Mononuclear cell (primary cell): Measurements from ENCODE around the gene GABRR2. TPM values are rescaled to one million over a fixed set of nuclear protein-coding genes. Genes with fewer than 3 reads are reported as not detected.

Experiments
- H3K27me3 ChIP-seq: 2 replicates; pipeline ENCODE4 v1.6.0; 2011; ENCODE audit warnings: low read length, control low read depth; ENCODE audit not compliant: insufficient read depth
- H3K4me1 ChIP-seq: 2 replicates; pipeline ENCODE4 v1.5.1; 2011; ENCODE audit warnings: mild to moderate bottlenecking, low read length, control low read depth; ENCODE audit not compliant: insufficient read depth
- H3K4me3 ChIP-seq: 2 replicates; pipeline ENCODE4 v1.5.1; 2011; ENCODE audit warnings: mild to moderate bottlenecking, low read length, moderate library complexity
- H3K9me3 ChIP-seq: 2 replicates; pipeline ENCODE4 v1.5.1; 2011; ENCODE audit warnings: low read depth, mild to moderate bottlenecking, control low read depth, low read length
- total RNA-seq: library from RNA; depleted of rRNA; stranded (reverse); fragments of >200 nt; gene quantifications from one replicate; pipeline ENCODE4 v1.2.3, GENCODE V29; 2012

The GABRR2 gene
- total RNA-seq, 1 donor = 0.63 TPM

DNA sequence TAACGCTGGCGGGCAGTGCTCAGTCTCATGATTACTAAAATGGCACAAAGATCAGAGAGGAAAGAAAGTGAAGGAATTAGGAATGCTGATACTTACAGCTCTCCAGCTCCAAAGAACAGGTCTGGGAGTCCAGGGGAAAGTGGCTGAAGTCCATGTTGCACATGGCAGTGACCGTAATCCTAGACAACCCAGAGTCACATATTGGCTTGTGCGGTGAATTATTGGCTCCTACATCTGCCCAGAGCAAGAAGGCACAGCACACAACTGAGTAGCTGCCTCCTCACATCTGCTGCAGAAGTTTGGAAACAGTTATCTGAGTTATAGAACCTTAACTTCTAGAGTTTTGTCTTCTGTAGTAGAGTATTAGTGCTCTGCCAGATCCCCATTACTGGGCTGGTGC, 47.2 kb downstream of the GABRR2 start:
- Histone ChIP-seq H3K4me3 (no peak overlapping the region), H3K27me3 (no peaks in the 10 kb centered on the region), H3K9me3 (no peaks in the 10 kb centered on the region), H3K4me1 (peaks cover 13% of the 10 kb centered on the region)

DNA sequence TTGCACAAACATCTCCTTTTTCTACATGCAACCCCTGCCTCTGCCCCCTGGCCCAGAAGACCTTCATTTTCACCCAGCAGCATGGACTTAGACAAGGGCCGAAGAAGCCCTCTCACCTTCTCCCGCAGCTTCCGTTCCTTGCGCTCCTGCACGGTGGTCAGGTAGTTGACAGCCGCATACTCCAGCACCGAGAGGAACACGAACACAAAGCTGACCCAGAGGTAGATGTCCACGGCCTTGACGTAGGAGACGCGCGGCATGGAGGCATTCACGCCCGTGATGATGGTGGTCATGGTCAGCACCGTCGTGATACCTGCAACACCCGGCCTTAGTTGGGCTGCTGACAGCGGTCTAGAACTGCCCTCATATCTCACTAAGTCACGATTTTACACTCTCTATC, 50.8 kb downstream of the GABRR2 start:
- H3K9me3 ChIP-seq = no peaks in the 10 kb centered on the region
- H3K27me3 ChIP-seq = no peaks in the 10 kb centered on the region
- H3K4me1 ChIP-seq = peaks cover 11% of the 10 kb centered on the region
- no peak overlapping the region for H3K4me3 ChIP-seq

DNA sequence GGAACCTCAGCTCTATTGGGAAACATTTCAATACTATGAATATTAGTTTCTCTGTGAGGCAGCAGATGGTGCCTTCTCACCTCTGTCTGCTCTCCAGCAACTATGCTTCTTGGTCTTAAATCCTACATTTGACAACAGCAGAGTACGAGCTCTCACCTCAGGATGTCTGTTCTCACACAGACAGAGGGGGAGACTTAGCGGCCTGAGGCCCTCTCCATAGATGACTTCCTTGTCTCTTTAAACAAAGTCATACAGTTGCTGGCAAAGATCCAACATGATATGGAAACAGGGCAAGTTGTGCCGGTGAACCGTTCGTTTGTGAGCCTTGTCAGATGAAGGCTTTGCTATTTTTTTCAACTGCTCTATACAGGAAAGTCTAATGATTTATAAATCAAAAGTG, 54.3 kb downstream of the GABRR2 start:
- Histone ChIP-seq H3K4me1 (peaks cover 11% of the 10 kb centered on the region), H3K4me3 (no peak overlapping the region), H3K27me3 (no peaks in the 10 kb centered on the region), H3K9me3 (no peaks in the 10 kb centered on the region)

DNA sequence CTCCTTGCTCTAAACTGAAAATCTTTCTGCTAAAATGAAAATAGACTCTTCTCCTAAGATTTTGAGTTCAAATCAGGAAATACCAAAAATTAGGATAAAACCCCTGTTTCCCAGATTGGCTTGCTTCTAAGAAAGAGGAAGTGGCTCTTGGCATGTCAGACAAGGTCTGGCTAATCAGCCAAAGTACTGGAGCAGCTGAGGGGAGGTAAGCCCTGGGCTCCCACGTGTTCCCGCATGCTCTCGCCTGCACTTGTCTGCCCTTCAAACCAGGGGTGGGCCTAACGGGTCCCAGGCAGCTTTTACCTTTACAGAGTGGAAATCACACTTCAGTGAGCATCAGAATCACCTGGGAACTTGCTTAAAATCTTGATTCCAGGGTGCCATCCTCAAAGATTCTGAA, 54.8 kb downstream of the GABRR2 start:
- Histone ChIP-seq H3K9me3 (no peaks in the 10 kb centered on the region), H3K27me3 (no peaks in the 10 kb centered on the region), H3K4me3 (no peak overlapping the region), H3K4me1 (peaks cover 11% of the 10 kb centered on the region)

DNA sequence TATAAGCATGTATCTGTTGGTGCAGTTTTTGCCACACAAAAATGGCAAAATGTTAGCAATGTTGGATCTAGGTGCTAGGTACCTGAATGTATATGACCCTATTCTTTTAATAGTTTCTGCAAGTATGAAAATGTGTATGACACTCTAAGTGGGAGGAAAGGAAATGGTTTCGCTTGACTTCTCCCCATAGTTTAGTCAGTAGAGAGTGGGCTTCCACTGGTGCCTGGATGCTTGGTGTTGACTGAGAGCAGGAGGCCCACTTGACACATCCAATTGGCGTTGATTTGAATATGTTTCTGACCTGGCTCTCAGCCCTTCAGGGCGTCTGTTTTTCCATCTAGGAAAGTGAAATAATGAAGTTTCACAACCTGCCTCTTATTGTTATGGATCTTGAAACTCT, 56.2 kb downstream of the GABRR2 start:
- Histone ChIP-seq H3K27me3 (no peaks in the 10 kb centered on the region), H3K9me3 (no peaks in the 10 kb centered on the region), H3K4me1 (peaks cover 11% of the 10 kb centered on the region), H3K4me3 (no peak overlapping the region)

DNA sequence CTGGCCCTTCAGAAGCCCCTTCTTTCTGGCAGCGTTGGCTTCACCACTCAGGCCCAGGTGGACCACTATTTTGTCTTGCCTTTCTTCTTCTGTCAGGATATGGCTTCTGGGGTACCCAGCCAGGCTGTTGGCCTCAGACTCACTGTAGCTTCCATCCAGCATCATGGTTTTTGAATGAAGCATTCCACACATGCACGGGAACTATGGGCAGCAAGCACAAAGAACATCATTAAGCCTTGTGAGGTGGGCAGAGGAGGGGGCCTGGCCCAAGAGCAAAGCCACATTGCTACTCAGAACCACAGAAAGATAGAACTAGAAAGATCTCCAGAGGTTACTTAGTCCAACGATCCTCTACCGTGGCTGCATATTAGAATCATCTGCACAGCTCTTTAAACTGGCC, 57.3 kb downstream of the GABRR2 start:
- H3K27me3 ChIP-seq = no peaks in the 10 kb centered on the region
- H3K4me3 ChIP-seq = no peak overlapping the region
- H3K9me3 ChIP-seq = no peaks in the 10 kb centered on the region
- H3K4me1 ChIP-seq = peaks cover 11% of the 10 kb centered on the region

DNA sequence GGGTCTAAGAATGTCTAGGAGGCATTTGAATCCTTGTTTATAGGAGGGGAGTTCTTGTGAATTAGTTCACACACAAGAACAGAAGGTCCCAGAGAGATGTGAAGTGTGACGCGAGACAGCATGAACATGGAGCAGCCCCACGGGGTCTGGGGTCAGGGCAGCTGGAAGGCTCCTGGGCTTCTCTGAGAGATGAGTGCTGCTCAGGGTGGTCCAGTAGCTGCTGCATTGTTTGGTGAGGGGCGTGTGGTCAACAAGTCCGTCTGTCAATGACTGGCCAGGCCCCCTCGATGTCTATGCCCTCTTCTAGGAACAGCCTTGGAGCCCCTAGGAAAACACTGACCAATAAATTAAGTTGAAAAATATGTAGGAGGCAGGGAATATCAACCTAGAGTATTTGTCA, 57.8 kb downstream of the GABRR2 start:
- Histone ChIP-seq H3K4me1 (peaks cover 11% of the 10 kb centered on the region), H3K9me3 (no peaks in the 10 kb centered on the region), H3K27me3 (no peaks in the 10 kb centered on the region), H3K4me3 (no peak overlapping the region)

DNA sequence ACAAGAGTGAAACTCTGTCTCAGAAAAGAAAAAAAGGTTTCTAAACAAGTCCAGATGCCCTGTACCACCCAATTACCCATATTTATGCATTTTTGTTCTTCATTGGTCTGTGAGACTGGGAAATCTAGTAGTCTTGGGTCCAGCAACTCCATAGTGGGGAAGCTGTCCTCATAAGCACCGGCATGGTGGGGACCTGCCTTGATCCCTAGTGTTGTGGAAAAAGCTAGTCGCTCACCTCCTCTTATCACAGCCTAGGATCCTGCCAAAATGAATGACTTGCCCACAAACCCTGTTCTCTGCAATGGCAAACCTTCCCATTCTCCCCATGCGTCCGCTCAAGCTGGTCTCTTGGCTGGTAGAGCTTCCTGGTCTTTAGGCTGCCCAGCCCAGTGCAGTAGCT, 59.7 kb downstream of the GABRR2 start:
- H3K4me3 ChIP-seq = no peak overlapping the region
- H3K27me3 ChIP-seq = no peaks in the 10 kb centered on the region
- H3K9me3 ChIP-seq = no peaks in the 10 kb centered on the region
- peaks cover 2% of the 10 kb centered on the region for H3K4me1 ChIP-seq

DNA sequence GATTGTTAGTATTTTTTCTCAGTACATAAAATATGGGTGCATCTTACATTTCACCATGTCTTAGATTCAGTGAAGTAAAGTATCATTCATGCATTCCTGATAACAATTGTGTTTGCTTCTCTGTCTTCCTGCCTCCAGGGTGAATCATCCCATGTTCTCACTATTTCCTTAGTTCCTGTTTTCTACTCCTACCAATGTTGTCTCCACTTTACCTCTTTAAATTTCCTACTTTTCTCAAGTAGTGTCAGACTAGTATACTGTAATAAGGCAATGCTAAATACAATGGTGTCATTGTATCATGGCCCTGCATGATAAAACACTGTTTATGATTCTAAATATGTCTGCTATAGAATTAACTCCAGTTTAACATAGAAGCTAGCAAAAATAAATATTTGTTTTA, 60.5 kb downstream of the GABRR2 start:
- Histone ChIP-seq H3K4me1 (no peaks in the 10 kb centered on the region), H3K27me3 (no peaks in the 10 kb centered on the region), H3K9me3 (no peaks in the 10 kb centered on the region), H3K4me3 (no peak overlapping the region)

DNA sequence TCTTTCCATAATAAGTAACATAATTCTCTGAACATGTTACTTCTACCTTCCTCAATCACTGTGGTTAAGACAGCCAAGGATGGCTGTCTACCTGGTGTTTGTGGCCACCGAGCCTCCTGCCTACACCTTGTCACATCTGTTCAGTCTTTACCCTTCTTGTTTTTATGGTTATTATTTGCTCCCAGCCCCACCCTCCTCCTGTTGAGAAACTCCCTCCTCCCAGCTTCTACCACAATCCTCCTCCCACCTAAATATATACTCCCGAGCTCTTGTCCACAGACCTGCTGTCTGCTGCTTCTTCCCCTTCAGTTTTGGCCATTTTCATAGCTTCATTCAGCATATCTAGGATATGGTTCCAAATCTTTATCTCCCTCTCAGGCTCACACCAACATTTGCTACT, 62.2 kb downstream of the GABRR2 start:
- no peak overlapping the region for H3K4me3 ChIP-seq
- no peaks in the 10 kb centered on the region for H3K27me3 ChIP-seq
- no peaks in the 10 kb centered on the region for H3K4me1 ChIP-seq
- no peaks in the 10 kb centered on the region for H3K9me3 ChIP-seq

DNA sequence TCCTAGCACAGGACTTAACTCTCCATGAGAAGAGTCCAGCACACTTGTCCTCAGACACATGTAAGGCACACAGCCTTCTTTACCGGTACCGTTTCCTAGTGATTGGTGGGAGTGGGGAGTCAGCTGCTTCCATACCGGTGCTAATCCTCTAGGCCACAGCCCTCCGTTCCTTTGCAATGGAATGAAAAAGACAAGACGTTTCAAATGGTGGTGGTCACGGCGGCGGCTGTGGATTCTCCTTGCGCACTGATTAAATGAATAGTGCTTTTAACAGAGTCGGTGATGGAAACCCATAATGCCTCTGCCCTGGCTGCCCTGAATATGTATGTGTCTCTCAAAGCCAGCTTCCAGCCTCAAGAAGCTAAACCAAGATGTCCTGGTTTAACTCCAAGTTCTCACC, 63.1 kb downstream of the GABRR2 start:
- H3K4me3 ChIP-seq = no peak overlapping the region
- no peaks in the 10 kb centered on the region for H3K27me3 ChIP-seq

DNA sequence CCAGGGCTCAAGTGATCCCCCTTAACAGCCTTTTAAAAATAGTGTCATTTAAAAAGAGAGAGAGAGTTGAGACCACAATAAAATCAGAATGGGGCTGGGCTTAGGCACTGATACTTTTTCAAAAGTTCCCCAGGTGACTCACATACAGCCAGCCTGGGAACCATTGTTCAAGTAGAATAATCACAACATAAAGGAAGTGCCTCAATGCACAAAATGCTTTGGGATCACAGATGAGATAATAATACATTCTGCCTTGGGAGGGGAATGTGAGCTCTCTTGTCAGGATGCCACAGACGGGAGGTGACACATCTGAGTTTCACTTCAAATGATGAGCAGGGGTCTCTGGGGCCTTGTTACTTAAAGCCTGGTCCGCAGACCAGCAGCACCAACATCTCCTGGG, 63.9 kb downstream of the GABRR2 start:
- Histone ChIP-seq H3K9me3 (no peaks in the 10 kb centered on the region), H3K27me3 (no peaks in the 10 kb centered on the region), H3K4me3 (no peak overlapping the region), H3K4me1 (no peaks in the 10 kb centered on the region)

More for the DNA sequence above, 63.1 kb downstream of the GABRR2 start:
- no peaks in the 10 kb centered on the region for H3K4me1 ChIP-seq
- H3K9me3 ChIP-seq = no peaks in the 10 kb centered on the region

DNA sequence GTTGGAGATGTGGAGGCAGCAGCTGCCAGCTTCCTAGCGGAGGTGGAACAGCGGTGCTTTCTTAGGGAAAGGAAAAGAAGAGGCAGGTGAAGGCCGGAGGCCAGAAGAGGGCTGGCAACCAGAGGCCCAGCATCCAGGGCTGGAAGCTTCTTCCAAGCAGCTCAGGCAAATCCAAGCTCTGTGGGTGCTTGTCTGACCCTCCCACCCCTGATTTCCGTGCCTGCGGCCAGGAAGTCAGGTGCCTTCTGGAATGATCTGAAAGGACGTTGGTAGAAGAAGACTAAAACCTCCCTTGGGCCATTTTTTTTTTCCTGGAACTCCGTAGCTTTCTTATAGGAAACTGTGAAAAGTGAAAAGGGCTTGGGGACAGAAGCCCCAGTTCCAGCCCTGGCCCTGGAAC, 64.9 kb downstream of the GABRR2 start:
- no peak overlapping the region for H3K4me3 ChIP-seq
- H3K27me3 ChIP-seq = no peaks in the 10 kb centered on the region
- H3K4me1 ChIP-seq = no peaks in the 10 kb centered on the region
- H3K9me3 ChIP-seq = no peaks in the 10 kb centered on the region

DNA sequence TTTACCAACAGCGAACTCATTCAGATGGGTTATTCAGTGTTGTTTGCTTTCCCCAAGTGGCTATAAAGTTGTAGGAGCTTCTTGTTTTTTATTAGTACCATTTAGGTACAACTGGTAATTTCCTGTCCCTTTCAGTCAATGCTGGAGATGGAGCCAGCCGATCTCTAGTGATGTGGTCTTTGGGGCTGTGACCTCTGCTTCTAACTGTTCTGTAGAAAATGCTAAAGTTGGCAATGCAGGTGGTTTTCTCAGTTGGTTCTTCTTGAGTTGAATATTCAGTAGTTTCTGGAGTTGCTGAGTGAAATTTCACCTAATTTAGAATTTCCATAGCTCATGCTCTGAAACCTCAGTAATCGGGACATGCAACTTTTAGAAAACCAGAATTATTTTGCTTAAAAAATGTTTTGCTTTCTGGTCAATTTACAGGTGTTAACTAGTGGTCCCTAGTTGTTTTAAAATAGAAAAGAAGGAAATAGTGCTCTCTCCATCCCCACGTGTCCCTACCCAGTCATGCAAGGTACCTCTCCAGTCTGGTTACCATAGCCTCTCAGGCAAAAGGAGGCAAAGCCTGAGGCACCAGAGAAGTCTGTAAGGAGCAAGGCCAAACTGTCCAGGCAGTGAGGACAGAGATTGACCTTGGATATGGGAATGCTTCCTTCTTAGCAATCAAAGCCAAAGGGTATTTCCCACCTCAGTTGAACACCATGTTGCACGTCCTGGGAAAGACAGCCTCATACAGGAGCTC, 70.7 kb downstream of the GABRR2 start:
- H3K9me3 ChIP-seq = no peaks in the 10 kb centered on the region
- peaks cover 4% of the 10 kb centered on the region for H3K4me1 ChIP-seq
- no peaks in the 10 kb centered on the region for H3K27me3 ChIP-seq
- no peak overlapping the region for H3K4me3 ChIP-seq

DNA sequence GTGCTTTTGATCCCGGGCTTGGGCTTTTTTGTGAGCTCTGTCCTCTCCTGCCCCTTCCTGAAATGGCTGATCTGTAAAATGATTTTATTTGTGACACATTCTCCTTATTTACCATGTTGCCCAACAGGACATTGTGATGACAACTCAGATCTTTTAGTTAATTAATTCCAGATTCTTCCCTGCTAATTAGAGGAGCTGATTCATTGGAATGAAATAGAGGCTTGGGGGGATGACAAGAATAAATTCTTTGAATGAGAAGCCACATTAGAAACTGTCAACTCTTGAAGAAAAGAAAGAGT, 71.8 kb downstream of the GABRR2 start:
- Histone ChIP-seq H3K4me1 (peaks cover 11% of the 10 kb centered on the region), H3K9me3 (no peaks in the 10 kb centered on the region), H3K4me3 (no peak overlapping the region), H3K27me3 (no peaks in the 10 kb centered on the region)

DNA sequence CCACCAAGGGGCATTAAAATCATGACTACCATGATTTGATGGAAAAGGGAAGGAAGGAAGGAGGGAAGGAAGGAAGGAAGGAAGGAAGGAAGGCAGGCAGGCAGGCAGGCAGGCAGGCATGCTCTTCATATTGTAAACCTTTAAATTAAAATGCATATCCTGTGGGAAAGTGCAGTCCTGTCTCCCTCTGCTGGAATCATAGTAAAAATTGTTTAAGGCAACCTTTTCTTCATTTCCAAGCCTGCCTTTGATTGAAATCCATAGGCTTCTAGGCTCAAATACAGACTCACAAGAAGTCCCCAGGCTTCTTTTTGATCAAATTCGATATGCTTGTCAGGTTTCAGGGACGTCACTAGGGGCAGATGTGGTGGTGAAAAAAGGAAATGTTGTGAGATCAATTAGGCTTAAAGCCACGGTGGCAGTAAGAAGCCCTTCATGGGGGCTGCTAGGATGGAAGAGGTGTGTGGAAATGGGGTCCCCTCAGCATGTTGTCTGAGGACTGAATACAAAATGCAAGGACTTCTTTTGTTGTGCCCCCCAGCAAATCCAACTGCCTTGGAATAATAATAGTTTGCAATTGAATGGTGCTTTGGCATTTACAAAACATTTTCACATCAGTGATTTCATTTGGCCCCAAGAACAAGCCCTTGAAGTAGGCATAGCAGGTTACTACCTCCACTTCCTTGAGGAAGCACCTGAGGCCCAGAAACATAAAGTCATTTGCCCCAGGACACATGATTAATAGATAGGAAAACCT, 72.3 kb downstream of the GABRR2 start:
- Histone ChIP-seq H3K4me1 (peaks cover 11% of the 10 kb centered on the region), H3K27me3 (no peaks in the 10 kb centered on the region), H3K4me3 (no peak overlapping the region), H3K9me3 (no peaks in the 10 kb centered on the region)
